ENCODE data around the gene BRPF1. TPM values are rescaled to one million over a fixed set of nuclear protein-coding genes. Genes with fewer than 3 reads are reported as not detected.

The BRPF1 gene
- total and polyA plus RNA-seq, 2 donors (not counting 1 experiment from before 2014, with no cell fraction given) = 24.4 to 36.5 TPM

DNA sequence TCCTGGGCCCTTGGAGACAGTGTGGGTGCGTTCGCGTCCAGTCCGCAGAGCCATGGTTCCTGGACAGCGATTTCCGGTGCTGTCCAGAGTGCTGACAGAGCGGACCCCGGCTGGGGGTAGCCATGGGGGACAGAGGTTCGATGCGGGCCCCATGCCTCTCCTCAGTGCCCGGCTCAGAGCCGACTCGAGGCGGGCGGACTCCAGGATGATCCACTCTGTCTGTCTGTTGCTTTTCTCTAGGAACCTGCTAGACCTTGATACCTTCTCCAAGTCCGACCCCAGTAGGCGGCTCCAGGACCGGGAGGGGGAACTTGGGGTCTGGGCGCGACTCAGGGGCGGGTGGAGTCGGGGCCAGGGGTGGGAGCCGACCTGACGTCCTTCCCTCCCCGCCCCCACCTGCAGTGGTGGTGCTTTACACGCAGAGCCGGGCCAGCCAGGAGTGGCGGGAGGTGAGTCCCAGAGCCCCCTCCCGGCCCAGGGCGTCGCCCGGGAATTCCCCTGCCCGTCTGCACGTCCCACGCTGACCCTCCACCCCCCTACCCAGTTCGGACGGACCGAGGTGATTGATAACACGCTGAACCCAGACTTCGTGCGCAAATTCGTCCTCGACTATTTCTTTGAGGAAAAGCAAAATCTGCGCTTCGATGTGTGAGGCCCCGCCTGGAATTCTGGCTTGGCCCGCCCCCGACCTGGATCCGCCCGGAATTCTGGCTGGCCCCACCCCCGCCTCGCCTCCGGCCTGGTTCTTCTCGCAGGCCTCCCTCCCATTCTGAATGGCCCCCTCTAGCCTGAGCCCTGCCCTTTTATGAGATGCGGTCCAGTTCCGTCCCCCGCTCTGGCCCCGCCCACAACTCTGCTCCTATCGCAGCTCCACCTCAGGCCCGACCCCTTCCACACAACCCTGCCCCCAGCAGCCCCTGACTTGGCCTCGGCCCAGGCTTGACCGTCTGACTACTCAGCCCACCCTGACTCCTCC is 26.9 kb upstream of the BRPF1 start:
- H3K9ac ChIP-seq (ENCODE audit: low read length) = peak overlapping the region; percentile 7
- TF ChIP-seq, protein P1, sequence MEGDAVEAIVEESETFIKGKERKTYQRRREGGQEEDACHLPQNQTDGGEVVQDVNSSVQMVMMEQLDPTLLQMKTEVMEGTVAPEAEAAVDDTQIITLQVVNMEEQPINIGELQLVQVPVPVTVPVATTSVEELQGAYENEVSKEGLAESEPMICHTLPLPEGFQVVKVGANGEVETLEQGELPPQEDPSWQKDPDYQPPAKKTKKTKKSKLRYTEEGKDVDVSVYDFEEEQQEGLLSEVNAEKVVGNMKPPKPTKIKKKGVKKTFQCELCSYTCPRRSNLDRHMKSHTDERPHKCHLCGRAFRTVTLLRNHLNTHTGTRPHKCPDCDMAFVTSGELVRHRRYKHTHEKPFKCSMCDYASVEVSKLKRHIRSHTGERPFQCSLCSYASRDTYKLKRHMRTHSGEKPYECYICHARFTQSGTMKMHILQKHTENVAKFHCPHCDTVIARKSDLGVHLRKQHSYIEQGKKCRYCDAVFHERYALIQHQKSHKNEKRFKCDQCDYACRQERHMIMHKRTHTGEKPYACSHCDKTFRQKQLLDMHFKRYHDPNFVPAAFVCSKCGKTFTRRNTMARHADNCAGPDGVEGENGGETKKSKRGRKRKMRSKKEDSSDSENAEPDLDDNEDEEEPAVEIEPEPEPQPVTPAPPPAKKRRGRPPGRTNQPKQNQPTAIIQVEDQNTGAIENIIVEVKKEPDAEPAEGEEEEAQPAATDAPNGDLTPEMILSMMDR (IDR thresholded peaks at IDR 0.05) = no peak
- no peak for TF ChIP-seq EZH2 (IDR thresholded peaks at IDR 0.05; ENCODE audit: borderline replicate concordance, insufficient read depth, low read depth, low read length, poor library complexity, severe bottlenecking)
- Mint-ChIP-seq H3K9me3 (ENCODE audit: insufficient read depth) (no peaks in the 10 kb centered on the region), H3K27me3 (peaks cover 20% of the 10 kb centered on the region), H3K4me3 (peak overlapping the region; percentile 68), H3K27ac (no peak overlapping the region), H3K4me1 (peaks cover 18% of the 10 kb centered on the region)
- intact Hi-C loops (cut with micrococcal nuclease) = no loop called here
- no peak overlapping the region for H3K27ac ChIP-seq (ENCODE audit: low read length in 2 of 2)
- ATAC-seq (ENCODE audit: low read depth) = peak; percentile 46
- H4K20me1 ChIP-seq (ENCODE audit: control insufficient read depth, insufficient read depth, low read length, poor library complexity, severe bottlenecking) = peaks cover 18% of the 10 kb centered on the region
- peaks cover 0 to 22% (median 8%) of the 10 kb centered on the region in 4 experiments for H3K27me3 ChIP-seq (replicated peaks in 1 of 4; ENCODE audit: control extremely low read depth in 1 of 4, control insufficient read depth in 3 of 4, insufficient read depth in 4 of 4, low read length in 3 of 4)
- peaks cover 17 to 18% of the 10 kb centered on the region in 2 donors for H3K4me1 ChIP-seq (ENCODE audit: control insufficient read depth in 2 of 2, insufficient read depth in 2 of 2, low read length in 2 of 2)
- peak overlapping the region in 3 of 5 experiments; percentile 11 to 39 (median 15) for H3K4me3 ChIP-seq (ENCODE audit: control extremely low read depth in 1 of 5, extremely low read depth in 1 of 5, insufficient read depth in 1 of 5, low read depth in 2 of 5, low read length in 4 of 5)
- ChIA-PET POLR2A (no interaction called here), CTCF (no interaction called here)
- peaks cover 0 to 29% of the 10 kb centered on the region in 2 experiments for H3K36me3 ChIP-seq (replicated peaks in 1 of 2; ENCODE audit: control extremely low read depth in 1 of 2, control insufficient read depth in 1 of 2, extremely low read depth in 1 of 2, insufficient read depth in 2 of 2, low read length in 1 of 2)
- H2AFZ ChIP-seq (ENCODE audit: insufficient read depth, low read depth, low read length, poor library complexity, severe bottlenecking) = no peak overlapping the region
- DNase-seq = peak; percentile 32
- no peaks in the 10 kb centered on the region for H3K79me2 ChIP-seq (ENCODE audit: control insufficient read depth, insufficient read depth, low read length)
- H3K4me2 ChIP-seq (replicated peaks; ENCODE audit: low read depth, low read length, poor library complexity, severe bottlenecking) = peak overlapping the region; percentile 68
- 4% methylated on average over 62 of the region's 62 CpGs for WGBS (ENCODE audit: insufficient coverage)
- H3K9me3 ChIP-seq (ENCODE audit: control extremely low read depth in 1 of 3, control insufficient read depth in 2 of 3, insufficient read depth in 1 of 3, low read length in 2 of 3) = peaks cover 0 to 10% (median 0%) of the 10 kb centered on the region in 3 donors

GRCh38 chr3:9710174-9710739 is 21.3 kb upstream of the BRPF1 start:
- intact Hi-C loops (cut with micrococcal nuclease) = no loop called here
- no peak overlapping the region for H3K4me3 Mint-ChIP-seq
- no peaks in the 10 kb centered on the region for H3K9me3 Mint-ChIP-seq (ENCODE audit: insufficient read depth)
- TF ChIP-seq, protein P1 (IDR thresholded peaks at IDR 0.05) = no peak
- no peak for TF ChIP-seq EZH2 (IDR thresholded peaks at IDR 0.05; ENCODE audit: borderline replicate concordance, insufficient read depth, low read depth, low read length, poor library complexity, severe bottlenecking)
- Histone ChIP-seq H3K27ac (ENCODE audit: low read length in 2 of 2) (no peak overlapping the region), H2AFZ (ENCODE audit: insufficient read depth, low read depth, low read length, poor library complexity, severe bottlenecking) (no peak overlapping the region), H4K20me1 (ENCODE audit: control insufficient read depth, insufficient read depth, low read length, poor library complexity, severe bottlenecking) (no peaks in the 10 kb centered on the region), H3K9me3 (ENCODE audit: control extremely low read depth in 1 of 3, control insufficient read depth in 2 of 3, insufficient read depth in 1 of 3, low read length in 2 of 3) (no peaks in the 10 kb centered on the region), H3K9ac (ENCODE audit: low read length) (no peak overlapping the region), H3K4me2 (replicated peaks; ENCODE audit: low read depth, low read length, poor library complexity, severe bottlenecking) (no peak overlapping the region), H3K36me3 (replicated peaks in 1 of 2; ENCODE audit: control extremely low read depth in 1 of 2, control insufficient read depth in 1 of 2, extremely low read depth in 1 of 2, insufficient read depth in 2 of 2, low read length in 1 of 2) (no peaks in the 10 kb centered on the region), H3K4me1 (ENCODE audit: control insufficient read depth in 2 of 2, insufficient read depth in 2 of 2, low read length in 2 of 2) (no peaks in the 10 kb centered on the region), H3K27me3 (replicated peaks in 1 of 4; ENCODE audit: control extremely low read depth in 1 of 4, control insufficient read depth in 3 of 4, insufficient read depth in 4 of 4, low read length in 3 of 4) (peaks cover 0 to 9% (median 4%) of the 10 kb centered on the region in 4 experiments), H3K79me2 (ENCODE audit: control insufficient read depth, insufficient read depth, low read length) (no peaks in the 10 kb centered on the region), H3K4me3 (ENCODE audit: control extremely low read depth in 1 of 5, extremely low read depth in 1 of 5, insufficient read depth in 1 of 5, low read depth in 2 of 5, low read length in 4 of 5) (no peak overlapping the region)
- peaks cover 39% of the 10 kb centered on the region for H3K27me3 Mint-ChIP-seq
- no peak for DNase-seq
- ChIA-PET POLR2A (no interaction called here), CTCF (no interaction called here)
- peaks cover 1% of the 10 kb centered on the region for H3K4me1 Mint-ChIP-seq
- H3K27ac Mint-ChIP-seq = no peak overlapping the region
- 88% methylated on average over 3 of the region's 3 CpGs for WGBS (ENCODE audit: insufficient coverage)
- ATAC-seq (ENCODE audit: low read depth) = no peak
